Skin of body (tissue), 2 donors: ENCODE data around the gene KCNK7. TPM values are rescaled to one million over a fixed set of nuclear protein-coding genes. Genes with fewer than 3 reads are reported as not detected.

Experiments used
- DNase-seq: peaks from one replicate; lab custom pipeline; 2025; lab: John Stamatoyannopoulos, UW
- total RNA-seq: library from RNA; depleted of rRNA; stranded (reverse); fragments of >200 nt; gene quantifications from one replicate; pipeline ENCODE4 v1.2.3, GENCODE V29; 2014

The KCNK7 gene
- total RNA-seq, 1 donor from 2014 or later = 8.5 TPM

- DNase-seq = no peak
Observed at GRCh38 chr11:65627202-65627601, 31.6 kb upstream of the KCNK7 start.

GRCh38 chr11:65625628-65626342, 30.2 kb upstream of the KCNK7 start:
- no peak for DNase-seq

- no peak for DNase-seq
Observed at GRCh38 chr11:65624931-65625627, 29.5 kb upstream of the KCNK7 start.

- no peak for DNase-seq
Observed at GRCh38 chr11:65623852-65624616, 28.4 kb upstream of the KCNK7 start.

GRCh38 chr11:65623177-65623576, 27.6 kb upstream of the KCNK7 start:
- no peak for DNase-seq

GRCh38 chr11:65622011-65622410, 26.4 kb upstream of the KCNK7 start:
- no peak for DNase-seq

GRCh38 chr11:65621460-65621859, 25.9 kb upstream of the KCNK7 start:
- no peak for DNase-seq

- DNase-seq = no peak
Observed at GRCh38 chr11:65620666-65621065, 25.1 kb upstream of the KCNK7 start.

- no peak for DNase-seq
Observed at GRCh38 chr11:65619281-65619928, 23.8 kb upstream of the KCNK7 start.

- no peak for DNase-seq
Observed at GRCh38 chr11:65618763-65619162, 23.2 kb upstream of the KCNK7 start.

GRCh38 chr11:65617990-65618751, 22.6 kb upstream of the KCNK7 start:
- DNase-seq = no peak

- DNase-seq = no peak
Observed at GRCh38 chr11:65617136-65617850, 21.7 kb upstream of the KCNK7 start.

GRCh38 chr11:65616575-65617001, 21.0 kb upstream of the KCNK7 start:
- no peak for DNase-seq

GRCh38 chr11:65615950-65616574, 20.5 kb upstream of the KCNK7 start:
- DNase-seq = no peak

- DNase-seq = peak; percentile 100
Observed at GRCh38 chr11:65615229-65615949, 19.8 kb upstream of the KCNK7 start, which contains the start of gene PCNX3. Gene PCNX3, plus strand, starts transcription at chr11:65615776. Its CDS starts 536 bp downstream, at chr11:65616312.

GRCh38 chr11:65613091-65613928, 17.7 kb upstream of the KCNK7 start:
- DNase-seq = no peak

GRCh38 chr11:65612691-65613090, 17.1 kb upstream of the KCNK7 start:
- no peak for DNase-seq
